Stomach smooth muscle (tissue), 2 donors: ENCODE data around the gene PRXL2A.
"Not testable (repeated sequence)": the region's sequence is repeated elsewhere in the genome, so short reads cannot be mapped to it uniquely, and the experiment has no call there.

Source experiments
- H3K27ac ChIP-seq: one replicate; pipeline ENCODE4 v1.7.0; 2013; ENCODE audit warnings: mild to moderate bottlenecking, low read length, inconsistent platforms
- H3K27me3 ChIP-seq, 2 donors: one replicate each; pipeline ENCODE4 v1.7.0; 2013; ENCODE audit warnings: low read length in 2 of 2; ENCODE audit not compliant: insufficient read depth in 2 of 2, control insufficient read depth in 1 of 2
- H3K36me3 ChIP-seq, 2 donors: one replicate each; pipeline ENCODE4 v1.7.0; 2013; ENCODE audit warnings: low read length in 2 of 2; ENCODE audit not compliant: control insufficient read depth in 2 of 2, insufficient read depth in 2 of 2
- H3K4me1 ChIP-seq: one replicate; pipeline ENCODE4 v1.7.0; 2013; ENCODE audit warnings: low read length; ENCODE audit not compliant: control insufficient read depth, insufficient read depth
- H3K4me3 ChIP-seq, 2 donors: one replicate each; pipeline ENCODE4 v1.7.0; 2013; ENCODE audit warnings: low read length in 2 of 2
- H3K9ac ChIP-seq, 2 donors: one replicate each; pipeline ENCODE4 v1.7.0; 2013; ENCODE audit warnings: low read length in 2 of 2, mild to moderate bottlenecking in 1 of 2
- H3K9me3 ChIP-seq, 2 donors: one replicate each; pipeline ENCODE4 v1.7.0; 2013; ENCODE audit warnings: low read length in 2 of 2; ENCODE audit not compliant: control insufficient read depth in 2 of 2
- donor health status: healthy.
- donor health status: Pancreatic carcinoma.

PRXL2A gene

DNA sequence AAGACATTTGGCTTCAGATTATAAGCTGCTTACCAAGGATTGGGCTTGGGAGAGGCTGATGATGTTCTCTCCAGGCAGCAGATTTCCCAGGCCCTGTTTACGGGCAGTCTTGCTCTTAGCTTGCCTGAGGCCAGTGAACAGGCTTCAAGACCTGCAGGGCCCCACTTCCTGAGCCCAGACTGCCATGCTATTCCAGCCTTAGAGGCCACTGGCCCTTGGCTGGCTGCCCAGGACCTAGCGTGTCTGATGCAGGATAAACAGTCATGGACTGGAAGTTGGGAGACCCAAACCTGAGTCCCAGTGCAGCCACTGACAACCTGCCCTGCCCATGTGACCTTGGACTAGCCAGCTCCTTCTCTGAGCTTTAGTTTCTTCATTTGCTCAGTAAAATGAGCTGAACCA lies 2.9 kb downstream of the PRXL2A start:
- Histone ChIP-seq H3K4me3 (no peak overlapping the region), H3K4me1 (peaks cover 64% of the 10 kb centered on the region), H3K36me3 (no peaks in the 10 kb centered on the region), H3K9me3 (no peaks in the 10 kb centered on the region), H3K9ac (no peak overlapping the region), H3K27ac (peak overlapping the region; percentile 41), H3K27me3 (no peaks in the 10 kb centered on the region)

DNA sequence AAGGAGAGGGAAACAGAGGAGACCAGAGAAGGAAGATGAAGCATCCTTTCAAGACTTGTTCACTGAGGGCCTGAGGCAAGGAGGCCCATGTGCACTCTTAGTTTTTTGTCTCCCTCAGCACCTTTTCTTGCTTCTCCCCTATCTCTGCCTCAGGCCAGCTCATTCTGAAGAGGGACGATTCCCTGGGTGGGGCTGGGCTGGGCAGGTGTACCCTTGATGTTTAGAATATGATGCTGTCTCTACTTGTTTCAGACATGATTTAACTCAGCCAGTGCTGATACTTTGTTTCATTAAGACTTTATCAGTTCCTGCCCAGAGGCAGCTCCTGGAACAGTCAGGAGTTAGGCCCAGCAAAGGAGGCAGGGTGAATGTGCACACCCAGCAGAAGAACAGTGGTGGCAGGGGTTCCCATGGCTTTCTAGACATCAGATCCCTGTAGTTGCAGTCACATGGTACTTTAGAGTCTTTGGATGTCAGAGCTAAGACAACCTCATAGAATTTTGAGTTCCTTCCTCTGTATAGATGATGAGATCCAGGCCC lies 3.4 kb downstream of the PRXL2A start:
- Histone ChIP-seq H3K4me3 (no peak overlapping the region), H3K27me3 (no peaks in the 10 kb centered on the region), H3K27ac (no peak overlapping the region), H3K36me3 (no peaks in the 10 kb centered on the region), H3K4me1 (peaks cover 67% of the 10 kb centered on the region), H3K9ac (no peak overlapping the region), H3K9me3 (no peaks in the 10 kb centered on the region)

DNA sequence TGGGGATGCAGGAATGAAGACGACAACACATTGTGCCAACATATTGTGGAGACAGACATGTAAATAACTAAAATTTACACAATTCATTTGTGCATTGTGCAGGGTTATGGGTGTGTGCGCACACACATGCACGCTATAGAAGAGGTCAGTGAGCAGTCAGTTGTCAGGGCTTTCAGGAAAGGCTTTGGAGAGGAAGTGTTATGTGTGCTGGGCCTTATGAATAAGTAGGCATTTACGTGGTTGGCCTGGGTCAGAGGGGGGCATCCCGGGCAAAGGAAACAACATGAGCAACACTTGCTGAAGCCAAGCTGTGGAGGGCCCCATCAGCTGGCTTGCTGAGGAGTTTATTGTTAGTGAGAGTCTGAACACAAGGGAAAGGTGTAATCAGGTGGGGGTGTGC lies 4.1 kb downstream of the PRXL2A start:
- no peak overlapping the region for H3K9ac ChIP-seq

DNA sequence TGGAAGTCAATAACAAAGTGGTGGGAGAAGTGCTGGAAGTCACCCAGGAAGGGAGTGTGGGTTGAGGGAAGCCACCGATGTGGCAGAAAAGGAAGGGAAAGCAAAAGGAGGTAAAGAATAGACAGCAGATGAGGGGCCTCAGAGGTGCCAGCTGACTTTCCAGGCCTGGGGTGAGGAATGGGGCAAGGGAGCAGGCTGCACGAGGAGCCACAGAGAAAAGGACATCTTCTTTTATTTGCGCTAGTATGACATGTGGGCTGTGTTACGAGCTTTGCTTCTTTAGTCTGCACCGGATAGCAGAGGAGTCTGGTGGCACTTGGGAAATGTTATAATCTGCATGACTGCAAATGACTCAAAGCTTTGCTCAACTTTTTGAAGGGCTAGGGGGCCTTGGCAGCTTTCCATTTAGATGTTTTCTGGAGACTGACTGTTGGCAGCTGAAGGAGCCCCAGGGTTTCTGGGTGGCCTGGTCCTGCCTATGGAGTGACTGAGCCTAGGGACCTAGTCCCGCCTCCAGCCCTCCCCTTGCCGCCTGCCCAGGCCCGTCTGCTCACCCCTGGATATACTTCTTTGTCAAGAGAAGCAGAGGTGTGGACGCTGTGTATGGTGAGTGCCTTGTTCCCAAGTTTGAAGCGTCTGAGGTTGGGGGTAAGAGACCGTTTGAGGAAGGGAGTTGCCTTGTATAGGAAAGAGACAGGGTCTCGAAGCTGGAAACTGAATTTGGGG lies 5.1 kb downstream of the PRXL2A start:
- Histone ChIP-seq H3K36me3 (no peaks in the 10 kb centered on the region), H3K9me3 (no peaks in the 10 kb centered on the region), H3K4me1 (peaks cover 60% of the 10 kb centered on the region), H3K4me3 (no peak overlapping the region), H3K27me3 (no peaks in the 10 kb centered on the region), H3K9ac (no peak overlapping the region), H3K27ac (peak overlapping the region; percentile 6)

More for the DNA sequence above, 4.1 kb downstream of the PRXL2A start:
- Histone ChIP-seq H3K36me3 (no peaks in the 10 kb centered on the region), H3K9me3 (no peaks in the 10 kb centered on the region), H3K4me1 (peaks cover 65% of the 10 kb centered on the region), H3K27ac (no peak overlapping the region), H3K4me3 (no peak overlapping the region), H3K27me3 (no peaks in the 10 kb centered on the region)

DNA sequence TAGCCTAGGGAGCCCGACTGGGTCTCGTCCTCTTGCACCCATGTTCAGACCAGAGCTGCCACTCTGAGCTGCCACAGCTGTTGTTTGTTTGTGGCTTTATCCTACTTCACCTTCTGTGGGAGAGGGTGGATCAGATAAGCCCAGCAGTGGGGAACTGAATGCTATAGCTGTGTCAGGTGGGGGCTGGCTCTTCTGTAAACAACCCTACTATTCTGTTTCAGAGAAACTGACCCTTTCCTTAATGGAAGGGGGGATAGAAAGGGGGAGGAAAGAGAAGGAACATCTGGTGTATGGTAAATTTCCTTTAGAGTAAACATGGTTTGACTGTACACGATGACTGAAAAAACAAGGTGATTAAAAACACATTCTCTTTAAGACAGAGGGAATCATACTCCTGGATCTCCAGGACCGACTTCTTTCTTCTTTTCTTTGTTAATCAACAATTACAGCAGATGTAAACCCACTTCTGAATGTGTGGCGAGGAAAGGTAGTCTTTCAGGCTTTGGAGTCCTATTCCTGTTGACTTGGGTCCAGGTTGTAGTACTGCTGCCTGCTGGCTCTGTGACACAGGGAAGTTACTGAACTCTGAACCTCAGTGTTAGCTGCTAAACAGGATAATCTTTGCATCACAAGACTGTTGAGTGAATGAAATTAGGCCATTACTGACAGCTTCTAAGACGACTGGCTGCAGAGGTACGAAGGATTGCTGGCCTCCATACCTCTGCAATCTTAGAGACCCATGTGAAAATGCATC lies 6.0 kb downstream of the PRXL2A start:
- Histone ChIP-seq H3K4me3 (no peak overlapping the region), H3K9ac (no peak overlapping the region), H3K27me3 (no peaks in the 10 kb centered on the region), H3K4me1 (peaks cover 52% of the 10 kb centered on the region), H3K9me3 (no peaks in the 10 kb centered on the region), H3K27ac (peak overlapping the region; percentile 6), H3K36me3 (no peaks in the 10 kb centered on the region)

DNA sequence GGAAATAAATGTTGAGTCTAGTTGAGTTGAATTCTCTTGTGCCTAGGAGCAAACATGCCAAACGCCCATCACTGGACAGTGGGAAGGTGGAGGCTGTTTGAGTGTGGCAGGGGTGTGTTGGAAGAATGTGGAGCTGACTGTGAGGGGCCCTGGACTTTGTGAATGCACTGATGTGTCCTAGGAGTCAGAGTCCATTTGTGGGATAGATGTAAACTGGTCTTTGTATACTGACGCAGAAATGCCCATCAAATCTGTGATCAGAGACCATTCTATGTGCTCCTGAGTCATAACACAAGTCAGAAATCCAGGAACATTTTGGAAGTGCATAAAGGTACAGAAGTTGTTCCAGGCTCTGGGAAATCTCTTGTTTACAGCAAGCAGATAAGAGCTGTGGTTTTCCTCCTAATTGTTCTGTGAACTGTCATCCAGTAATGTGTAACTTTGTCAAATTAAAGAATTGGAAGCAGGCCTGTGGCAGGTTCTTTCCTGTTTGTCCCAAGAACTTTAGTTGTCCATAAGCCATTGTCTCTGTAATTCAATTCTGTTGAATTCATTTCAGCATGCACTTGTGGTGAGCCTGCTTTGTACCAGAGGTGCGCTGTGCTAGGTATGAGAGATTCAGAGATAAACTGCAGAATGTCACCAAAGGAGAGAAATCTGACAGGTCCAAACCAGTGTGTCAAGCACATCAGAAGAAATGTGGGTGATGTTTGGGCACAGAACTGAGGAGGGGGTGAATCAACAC lies 7.6 kb downstream of the PRXL2A start:
- Histone ChIP-seq H3K9me3 (no peaks in the 10 kb centered on the region), H3K4me3 (peak overlapping the region in 1 of 2 donors; percentile 35), H3K36me3 (peaks cover 0 to under 1% of the 10 kb centered on the region in 2 donors), H3K4me1 (peaks cover 39% of the 10 kb centered on the region), H3K27me3 (no peaks in the 10 kb centered on the region), H3K27ac (peak overlapping the region; percentile 75), H3K9ac (peak overlapping the region; percentile 6 to 43)

DNA sequence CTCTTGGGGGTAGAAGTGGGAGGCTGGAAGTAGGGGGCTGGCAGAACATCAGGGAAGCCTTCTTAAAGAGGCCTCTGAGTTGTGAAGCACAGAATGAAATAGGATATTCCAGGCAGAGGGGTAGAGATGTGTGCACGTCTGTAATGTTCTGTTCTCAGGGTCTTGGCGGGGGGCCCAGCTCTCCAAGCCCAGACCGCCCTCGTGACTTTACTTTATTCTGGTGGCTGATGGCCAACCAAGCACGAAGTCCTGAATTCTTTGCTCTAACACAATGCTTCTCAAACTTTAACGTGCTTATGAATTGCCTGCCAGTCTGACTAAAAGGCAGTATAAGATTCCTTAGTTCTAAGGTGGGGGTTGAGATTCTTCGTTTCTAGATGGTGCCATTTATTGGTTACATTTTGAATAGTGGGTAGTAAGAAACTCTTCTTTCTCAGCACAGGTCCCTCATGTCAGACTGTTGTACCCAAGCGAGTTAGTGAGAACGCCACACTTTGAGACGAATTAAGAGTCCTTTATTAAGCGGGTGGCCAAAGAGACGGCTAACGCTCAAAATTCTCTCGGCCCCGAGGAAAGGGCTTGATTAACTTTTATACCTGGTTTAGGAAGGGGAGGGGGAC lies 8.2 kb downstream of the PRXL2A start:
- H3K9ac ChIP-seq = peak overlapping the region; percentile 6 to 43
- peaks cover 32% of the 10 kb centered on the region for H3K4me1 ChIP-seq
- H3K4me3 ChIP-seq = peak overlapping the region in 1 of 2 donors; percentile 35
- no peaks in the 10 kb centered on the region for H3K9me3 ChIP-seq
- peak overlapping the region; percentile 75 for H3K27ac ChIP-seq
- peaks cover 4 to 5% of the 10 kb centered on the region in 2 donors for H3K36me3 ChIP-seq
- H3K27me3 ChIP-seq = no peaks in the 10 kb centered on the region

DNA sequence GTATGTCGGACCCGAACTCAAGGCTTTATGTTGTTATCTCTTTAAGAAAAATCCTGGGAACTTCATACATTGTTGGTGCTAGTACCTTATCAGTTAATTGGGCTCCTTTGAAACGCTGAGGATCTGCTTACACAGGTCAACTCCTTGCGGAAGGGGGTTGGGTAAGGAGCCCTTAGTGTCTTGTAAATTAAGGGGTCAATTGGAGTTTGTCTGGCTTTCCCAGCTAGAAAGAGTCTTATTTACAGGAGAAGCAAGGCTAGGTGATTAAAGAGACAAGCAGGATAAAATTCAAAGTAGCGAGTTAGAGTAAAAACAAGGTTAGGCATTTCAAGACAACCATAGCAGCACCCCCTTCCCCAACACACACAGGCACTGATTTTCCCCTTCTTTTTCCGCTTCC lies 8.9 kb downstream of the PRXL2A start:
- H3K9me3 ChIP-seq, H3K9ac ChIP-seq, H3K27me3 ChIP-seq, H3K36me3 ChIP-seq, H3K27ac ChIP-seq, H3K4me3 ChIP-seq: not testable (repeated sequence)
- H3K4me1 ChIP-seq = peaks cover 30% of the 10 kb centered on the region

DNA sequence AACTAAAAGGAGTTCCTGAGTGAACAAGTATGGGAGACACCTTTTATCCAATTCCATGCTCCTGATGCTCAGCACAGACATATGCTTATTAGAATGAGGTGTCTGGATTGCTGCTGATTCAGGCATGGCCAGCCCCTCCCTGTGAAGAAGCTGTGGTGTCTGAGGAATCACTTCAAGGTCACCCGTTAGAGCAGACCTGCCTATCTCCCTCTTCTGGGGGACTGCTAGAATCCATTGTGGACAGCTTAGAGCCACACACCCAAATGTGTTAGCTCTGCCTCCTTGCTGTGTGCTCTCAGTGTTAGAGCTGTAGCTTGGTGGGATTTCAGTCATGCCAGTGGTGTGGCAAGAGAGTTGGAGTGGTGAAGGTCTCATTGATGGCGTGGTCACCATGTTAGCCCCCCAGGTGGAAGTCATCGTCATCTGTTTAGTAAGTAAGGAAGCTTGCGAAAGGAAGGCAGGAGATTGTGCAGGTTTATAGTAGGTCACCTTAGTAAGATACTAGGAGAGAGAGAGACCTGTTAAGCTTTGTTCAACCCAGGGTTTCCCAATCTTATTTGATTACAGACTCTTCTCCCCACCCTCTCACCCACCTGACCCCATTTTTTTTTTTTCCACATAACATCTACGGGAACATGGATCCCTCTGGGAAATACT lies 12.8 kb downstream of the PRXL2A start:
- H3K4me3 ChIP-seq = no peak overlapping the region
- H3K36me3 ChIP-seq = peaks cover 11 to 31% of the 10 kb centered on the region in 2 donors
- peaks cover 3% of the 10 kb centered on the region for H3K4me1 ChIP-seq
- no peak overlapping the region for H3K27ac ChIP-seq
- H3K9me3 ChIP-seq = no peaks in the 10 kb centered on the region
- H3K9ac ChIP-seq = no peak overlapping the region
- no peaks in the 10 kb centered on the region for H3K27me3 ChIP-seq
